Duodenal mucosa (tissue), 2 donors: ENCODE measurements around the gene MICALL2.

ENCODE experiments used
- H3K27ac ChIP-seq: one replicate; pipeline ENCODE4 v1.7.0; 2013; ENCODE audit warnings: low read depth, low read length
- H3K27me3 ChIP-seq, 2 donors: one replicate each; pipeline ENCODE4 v1.7.0; 2013; ENCODE audit warnings: low read length in 2 of 2, control low read depth in 1 of 2; ENCODE audit not compliant: insufficient read depth in 2 of 2, control insufficient read depth in 1 of 2
- H3K36me3 ChIP-seq, 2 donors: one replicate each; pipeline ENCODE4 v1.7.0; 2013; ENCODE audit warnings: low read length in 2 of 2, control low read depth in 1 of 2; ENCODE audit not compliant: insufficient read depth in 2 of 2, control insufficient read depth in 1 of 2
- H3K4me1 ChIP-seq, 2 donors: one replicate each; pipeline ENCODE4 v1.7.0; 2013; ENCODE audit warnings: low read length in 2 of 2, control low read depth in 1 of 2; ENCODE audit not compliant: insufficient read depth in 2 of 2, control insufficient read depth in 1 of 2
- H3K4me3 ChIP-seq, 2 donors: one replicate each; pipeline ENCODE4 v1.7.0; 2013; ENCODE audit warnings: low read length in 2 of 2, low read depth in 1 of 2
- H3K9ac ChIP-seq, 2 donors: one replicate each; pipeline ENCODE4 v1.7.0; 2013; ENCODE audit warnings: low read length in 2 of 2, low read depth in 1 of 2
- H3K9me3 ChIP-seq, 2 donors: one replicate each; pipeline ENCODE4 v1.7.0; 2013; ENCODE audit warnings: low read length in 2 of 2, control low read depth in 1 of 2; ENCODE audit not compliant: control insufficient read depth in 1 of 2

The MICALL2 gene

DNA sequence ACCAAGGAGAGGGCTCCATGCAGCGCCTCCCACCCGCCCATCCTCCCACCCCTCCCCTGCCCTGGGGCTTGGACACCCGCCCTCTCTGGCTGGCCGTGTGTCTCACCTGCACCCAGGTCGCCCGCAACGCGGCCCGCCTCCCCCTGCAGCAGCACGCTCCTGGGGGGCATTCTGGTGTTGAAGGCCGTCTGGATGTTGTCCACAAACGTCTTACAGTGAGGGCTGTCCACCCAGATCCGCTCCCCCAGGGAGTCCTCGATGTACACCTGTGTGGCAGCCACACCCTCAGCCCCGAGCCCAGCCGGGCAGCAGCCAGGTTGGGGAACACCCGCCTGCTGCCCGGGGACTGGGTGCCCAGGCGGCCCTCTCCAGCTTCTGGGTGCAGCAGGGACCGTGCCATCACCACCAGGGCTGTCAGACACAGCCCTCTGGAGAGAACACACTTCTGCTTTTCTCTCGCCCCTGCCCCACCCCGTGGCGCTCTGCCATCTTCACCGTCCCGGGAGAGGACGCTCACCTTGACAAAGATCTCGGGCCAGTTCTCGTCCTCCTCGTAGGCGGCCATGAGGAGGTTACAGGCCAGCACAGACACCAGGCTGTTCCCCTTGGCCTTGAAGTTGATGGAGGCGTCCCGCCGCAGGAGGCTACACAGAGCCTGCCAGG lies 40.2 kb upstream of the MICALL2 start:
- Histone ChIP-seq H3K9ac (no peak overlapping the region), H3K4me1 (peaks cover 14 to 18% of the 10 kb centered on the region in 2 donors), H3K9me3 (no peaks in the 10 kb centered on the region), H3K27me3 (no peaks in the 10 kb centered on the region), H3K27ac (no peak overlapping the region), H3K36me3 (peaks cover 22 to 64% of the 10 kb centered on the region in 2 donors), H3K4me3 (no peak overlapping the region)

DNA sequence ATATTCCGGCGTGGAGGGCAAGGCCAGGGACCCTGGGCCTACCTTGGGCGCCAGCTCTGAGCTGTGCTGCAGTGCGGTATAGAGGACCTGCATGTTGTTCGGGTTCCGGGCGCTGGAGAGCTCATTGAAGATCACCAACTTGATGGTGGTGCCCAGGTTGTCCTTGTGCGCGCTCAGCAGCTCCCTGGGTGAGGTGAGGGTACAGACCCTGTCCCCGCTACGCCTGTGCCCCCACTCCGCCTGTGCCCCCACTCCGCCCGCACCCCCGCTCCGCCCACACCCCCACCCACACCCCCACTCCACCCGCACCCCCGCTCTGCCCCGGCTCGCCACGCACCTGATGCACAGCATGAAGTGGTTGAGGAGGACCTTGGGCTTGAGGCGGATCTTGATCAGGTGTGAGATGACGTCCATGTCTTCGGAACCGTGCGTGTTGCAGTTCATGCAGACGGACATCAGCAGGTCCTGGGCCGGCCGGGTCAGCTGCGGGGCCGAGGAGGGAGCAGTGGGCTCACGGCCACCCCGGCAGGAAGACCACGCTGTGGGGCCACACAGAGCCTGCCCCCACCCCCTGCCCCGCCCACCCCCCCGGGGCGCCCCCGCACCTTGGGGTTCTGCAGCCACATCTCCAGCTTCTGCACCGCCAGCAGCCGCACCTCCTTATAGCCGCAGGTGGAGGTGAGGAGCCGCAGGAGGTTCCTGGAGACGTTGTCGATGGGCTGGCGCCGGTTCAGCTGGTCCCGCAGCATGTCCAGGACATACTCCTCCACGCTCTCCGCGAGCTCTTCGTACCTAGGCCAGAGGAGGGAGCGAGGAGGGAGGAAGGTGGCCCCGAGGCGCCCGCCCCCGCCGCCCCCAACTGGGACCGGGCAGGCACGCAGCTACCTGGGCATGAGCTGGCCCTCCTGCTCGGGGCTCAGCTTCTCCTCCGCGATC lies 39.4 kb upstream of the MICALL2 start:
- peaks cover 14 to 17% of the 10 kb centered on the region in 2 donors for H3K4me1 ChIP-seq
- H3K27me3 ChIP-seq: no peaks in the 10 kb centered on the region
- peaks cover 22 to 72% of the 10 kb centered on the region in 2 donors for H3K36me3 ChIP-seq
- H3K27ac ChIP-seq: no peak overlapping the region
- no peaks in the 10 kb centered on the region for H3K9me3 ChIP-seq
- H3K4me3 ChIP-seq: no peak overlapping the region
- H3K9ac ChIP-seq: no peak overlapping the region

DNA sequence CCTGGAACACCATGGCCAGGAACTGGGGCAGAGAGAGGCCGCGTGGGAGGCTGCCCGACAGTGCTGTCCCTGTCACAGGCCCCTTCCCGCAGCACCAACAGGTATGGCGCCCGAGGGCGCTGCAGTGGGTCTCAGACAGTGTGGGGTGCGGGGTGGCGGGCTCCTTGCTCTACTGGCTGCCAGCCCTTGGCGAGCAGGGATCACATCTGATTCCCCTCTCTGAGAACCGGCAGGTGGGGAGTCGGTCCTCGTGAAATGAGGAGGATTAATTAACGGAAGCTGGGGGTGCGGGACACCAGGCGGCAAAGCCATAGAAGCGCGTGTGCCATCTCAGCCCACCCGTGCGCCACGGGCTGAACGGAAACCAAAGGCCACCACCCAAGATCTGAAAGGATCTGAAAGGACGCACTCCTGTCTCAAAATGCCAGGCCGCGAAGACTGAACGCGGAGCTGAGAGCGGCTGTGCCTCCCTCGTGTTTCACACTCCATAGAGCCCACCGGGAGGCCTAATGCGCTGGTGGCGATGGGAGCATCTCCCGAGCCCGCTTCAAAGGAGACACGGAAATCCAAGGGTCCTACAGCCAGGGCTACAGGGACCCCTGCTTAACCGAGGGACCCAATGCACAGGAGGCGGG lies 38.1 kb upstream of the MICALL2 start:
- Histone ChIP-seq H3K36me3 (peaks cover 23 to 73% of the 10 kb centered on the region in 2 donors), H3K9me3 (no peaks in the 10 kb centered on the region), H3K9ac (no peak overlapping the region)

GRCh38 chr7:1496531-1497292 lies 37.4 kb upstream of the MICALL2 start:
- Histone ChIP-seq H3K36me3 (peaks cover 16 to 74% of the 10 kb centered on the region in 2 donors), H3K4me3 (no peak overlapping the region)

More for the DNA sequence above, 38.1 kb upstream of the MICALL2 start:
- Histone ChIP-seq H3K4me3 (no peak overlapping the region), H3K4me1 (peaks cover 4 to 5% of the 10 kb centered on the region in 2 donors), H3K27ac (no peak overlapping the region), H3K27me3 (no peaks in the 10 kb centered on the region)

DNA sequence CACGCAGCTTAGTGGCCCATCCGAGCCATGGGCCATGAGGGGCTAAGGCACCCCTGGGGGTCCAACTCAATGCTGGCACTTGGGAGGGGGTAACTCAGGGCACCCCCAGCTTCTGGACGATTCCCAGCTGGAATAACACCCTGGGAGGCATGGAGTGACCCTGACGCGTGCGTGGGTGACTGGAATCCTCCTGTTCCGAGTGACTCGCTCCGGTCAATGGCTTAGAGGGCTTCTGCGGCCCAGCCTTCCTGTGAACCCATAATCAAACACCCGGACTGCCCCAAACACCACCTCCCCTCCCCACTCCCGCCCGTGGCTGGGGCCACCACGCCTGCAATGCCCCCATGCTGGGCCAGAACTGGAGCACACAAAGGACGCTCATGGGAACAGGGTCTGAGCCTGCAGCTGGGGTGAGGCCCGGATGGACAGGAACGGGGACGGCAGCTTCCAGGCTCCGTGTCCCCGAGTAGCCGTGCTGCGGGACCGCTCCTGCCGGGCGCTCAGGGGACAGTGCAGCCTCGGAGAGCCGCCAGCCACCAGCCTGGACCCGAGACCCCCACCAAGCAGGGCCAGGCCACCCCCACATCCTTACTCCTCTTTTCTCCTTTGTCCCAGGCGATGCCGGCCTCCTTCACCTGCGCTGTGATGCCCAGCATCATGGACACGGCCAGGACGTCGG lies 36.4 kb upstream of the MICALL2 start:
- Histone ChIP-seq H3K36me3 (peaks cover 18 to 78% of the 10 kb centered on the region in 2 donors), H3K27me3 (no peaks in the 10 kb centered on the region), H3K4me1 (no peaks in the 10 kb centered on the region), H3K9ac (no peak overlapping the region), H3K4me3 (no peak overlapping the region), H3K9me3 (no peaks in the 10 kb centered on the region), H3K27ac (no peak overlapping the region)

More at GRCh38 chr7:1496531-1497292, 37.4 kb upstream of the MICALL2 start:
- no peaks in the 10 kb centered on the region for H3K9me3 ChIP-seq
- no peaks in the 10 kb centered on the region for H3K27me3 ChIP-seq
- H3K9ac ChIP-seq: no peak overlapping the region
- H3K27ac ChIP-seq: no peak overlapping the region
- peaks cover 0 to under 1% of the 10 kb centered on the region in 2 donors for H3K4me1 ChIP-seq

- H3K4me3 ChIP-seq: no peak overlapping the region
- H3K27me3 ChIP-seq: no peaks in the 10 kb centered on the region
- H3K9me3 ChIP-seq: no peaks in the 10 kb centered on the region
- no peaks in the 10 kb centered on the region for H3K4me1 ChIP-seq
- H3K36me3 ChIP-seq: peaks cover 17 to 78% of the 10 kb centered on the region in 2 donors
- no peak overlapping the region for H3K9ac ChIP-seq
- no peak overlapping the region for H3K27ac ChIP-seq
Measured at GRCh38 chr7:1494866-1495563, 35.7 kb upstream of the MICALL2 start.

DNA sequence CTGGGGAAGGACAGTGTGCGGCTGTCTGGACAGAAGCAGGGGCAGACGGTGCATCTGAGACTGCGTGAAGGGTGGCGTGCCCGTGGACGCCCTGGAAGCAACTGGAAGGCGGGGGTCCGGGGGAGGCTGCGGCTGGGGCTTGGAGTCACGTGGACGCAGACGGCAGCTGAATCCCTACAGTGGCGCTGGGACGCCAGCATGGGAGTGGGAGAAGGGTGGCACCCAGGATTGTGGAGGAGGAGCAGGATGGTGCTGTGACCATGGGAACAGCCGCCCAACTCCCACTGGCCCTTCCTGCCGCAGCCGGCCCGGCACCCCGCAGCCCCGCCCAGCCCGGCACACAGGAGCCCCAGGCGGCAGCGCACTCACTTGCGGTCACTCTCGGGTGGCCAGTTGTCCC lies 35.2 kb upstream of the MICALL2 start:
- Histone ChIP-seq H3K9me3 (no peaks in the 10 kb centered on the region), H3K27ac (no peak overlapping the region), H3K9ac (no peak overlapping the region), H3K27me3 (no peaks in the 10 kb centered on the region), H3K36me3 (peaks cover 19 to 78% of the 10 kb centered on the region in 2 donors), H3K4me1 (no peaks in the 10 kb centered on the region), H3K4me3 (no peak overlapping the region)

DNA sequence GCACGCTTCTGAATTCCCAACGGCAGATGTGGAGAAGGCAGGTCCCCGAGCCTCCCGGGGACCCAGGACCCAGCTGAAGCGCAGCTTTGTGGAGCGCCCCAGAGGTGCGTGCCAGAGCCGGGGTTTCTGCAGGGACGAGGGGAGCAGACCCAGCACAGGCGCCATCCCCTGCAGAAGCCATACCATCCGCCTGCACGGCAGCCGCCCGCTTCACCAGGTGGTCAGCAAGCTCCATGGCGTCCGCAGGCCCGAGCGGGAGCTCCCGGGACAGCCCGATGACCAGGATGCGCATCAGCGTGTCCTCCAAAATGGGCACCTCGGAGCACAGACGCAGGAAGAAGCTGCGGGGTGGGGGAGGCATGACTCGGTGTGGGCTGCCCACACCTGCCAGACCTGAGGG lies 34.3 kb upstream of the MICALL2 start:
- no peak overlapping the region for H3K4me3 ChIP-seq
- H3K4me1 ChIP-seq: no peaks in the 10 kb centered on the region
- no peaks in the 10 kb centered on the region for H3K9me3 ChIP-seq
- no peak overlapping the region for H3K27ac ChIP-seq
- H3K9ac ChIP-seq: no peak overlapping the region
- peaks cover 28 to 81% of the 10 kb centered on the region in 2 donors for H3K36me3 ChIP-seq
- H3K27me3 ChIP-seq: no peaks in the 10 kb centered on the region

DNA sequence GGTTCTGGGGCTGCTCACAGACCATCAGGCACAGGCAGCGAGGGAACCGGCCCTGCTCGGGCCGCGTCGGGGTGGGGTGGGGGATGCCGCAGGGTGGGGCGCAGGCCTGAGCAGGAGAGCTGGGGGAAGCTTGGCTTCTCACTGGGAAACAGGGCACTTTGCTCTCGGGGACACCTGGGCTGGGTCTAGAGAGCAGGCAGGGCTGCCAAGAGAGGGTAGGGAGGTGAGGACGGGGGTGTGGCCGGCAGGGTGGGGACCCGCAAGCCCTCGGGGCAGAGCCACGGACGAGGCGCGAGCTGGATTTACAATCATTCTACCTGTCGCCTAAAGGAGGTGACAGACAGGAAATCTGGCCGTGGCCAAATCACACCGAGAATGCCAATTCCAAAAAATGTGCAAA lies 33.9 kb upstream of the MICALL2 start:
- Histone ChIP-seq H3K36me3 (peaks cover 32 to 83% of the 10 kb centered on the region in 2 donors), H3K27me3 (no peaks in the 10 kb centered on the region)

More for the DNA sequence above, 33.9 kb upstream of the MICALL2 start:
- no peak overlapping the region for H3K4me3 ChIP-seq
- H3K9ac ChIP-seq: no peak overlapping the region
- H3K27ac ChIP-seq: no peak overlapping the region
- no peaks in the 10 kb centered on the region for H3K4me1 ChIP-seq
- no peaks in the 10 kb centered on the region for H3K9me3 ChIP-seq
